Smooth muscle cell (in vitro differentiated cells): ENCODE measurements around the gene SNX30. TPM values are rescaled to one million over a fixed set of nuclear protein-coding genes. Genes with fewer than 3 reads are reported as not detected.

Source experiments
- DNase-seq: peaks from one replicate; lab custom pipeline; 2025; ENCODE audit not compliant: unreplicated experiment; lab: John Stamatoyannopoulos, UW
- H2AFZ ChIP-seq: fragments of 200-600 bp; sonication (generic); 2 replicates; pipeline ENCODE4 v1.6.0; 2016; ENCODE audit warnings: antibody characterized with exemption, low read depth, mild to moderate bottlenecking
- H3F3A ChIP-seq: fragments of 200-600 bp; sonication (generic); 2 replicates; pipeline ENCODE4 v1.6.0; 2017; ENCODE audit warnings: antibody characterized with exemption, low read depth
- H3K27ac ChIP-seq: fragments of 200-600 bp; sonication (generic); 2 replicates; pipeline ENCODE4 v1.5.1; 2016; ENCODE audit warnings: low read depth, mild to moderate bottlenecking
- H3K27me3 ChIP-seq: fragments of 200-600 bp; sonication (generic); 2 replicates; pipeline ENCODE4 v1.6.1; 2016; ENCODE audit warnings: low read depth, mild to moderate bottlenecking
- H3K36me3 ChIP-seq: fragments of 200-600 bp; sonication (generic); 2 replicates; pipeline ENCODE4 v1.5.1; 2016; ENCODE audit warnings: low read depth
- H3K4me1 ChIP-seq: fragments of 200-600 bp; sonication (generic); 2 replicates; pipeline ENCODE4 v1.5.1; 2016; ENCODE audit warnings: low read depth
- H3K4me2 ChIP-seq: fragments of 200-600 bp; sonication (generic); 2 replicates; pipeline ENCODE4 v1.6.0; 2016; ENCODE audit warnings: mild to moderate bottlenecking
- H3K4me3 ChIP-seq: fragments of 200-600 bp; sonication (generic); 2 replicates; pipeline ENCODE4 v1.5.1; 2016; ENCODE audit warnings: mild to moderate bottlenecking
- H3K79me2 ChIP-seq: fragments of 200-600 bp; sonication (generic); 2 replicates; pipeline ENCODE4 v1.6.0; 2016; ENCODE audit warnings: low read depth, mild to moderate bottlenecking
- H3K9ac ChIP-seq: fragments of 200-600 bp; sonication (generic); 2 replicates; pipeline ENCODE4 v1.6.0; 2016; ENCODE audit warnings: low read depth
- H3K9me3 ChIP-seq: fragments of 200-600 bp; sonication (generic); replicated peaks from 2 replicates; pipeline ENCODE4 v1.5.1; 2016; ENCODE audit warnings: low read depth
- H4K20me1 ChIP-seq: fragments of 200-600 bp; sonication (generic); 2 replicates; pipeline ENCODE4 v1.6.0; 2016; ENCODE audit warnings: low read depth
- WGBS: methylation state at CpG from one replicate; pipeline ENCODE4 v1.1.7; 2016; ENCODE audit warnings: low lambda C conversion rate; 5-methylcytosine and 5-hydroxymethylcytosine counted together
- polyA plus RNA-seq: library from polyadenylated mRNA; unstranded; fragments of >200 nt; fragmentation: Nextera tagmentation; extraction: Ambion mirVana; gene quantifications from 2 replicates; pipeline ENCODE4 v1.2.1, GENCODE V29; 2016
- total RNA-seq: library from RNA; depleted of rRNA; stranded (reverse); fragments of >200 nt; gene quantifications from 2 replicates; pipeline ENCODE4 v1.2.3, GENCODE V29; 2014
- TF ChIP-seq, protein P1 (sequence below): fragments of 200-600 bp; sonication (generic); IDR thresholded peaks from 2 replicates; pipeline ENCODE4 v1.5.1; 2017; ENCODE audit warnings: borderline replicate concordance, mild to moderate bottlenecking, antibody characterized with exemption; ENCODE audit not compliant: insufficient read depth, poor library complexity, severe bottlenecking

Gene SNX30
- total and polyA plus RNA-seq, 2 experiments from 2014 or later: 3.6 to 10.7 TPM

DNA sequence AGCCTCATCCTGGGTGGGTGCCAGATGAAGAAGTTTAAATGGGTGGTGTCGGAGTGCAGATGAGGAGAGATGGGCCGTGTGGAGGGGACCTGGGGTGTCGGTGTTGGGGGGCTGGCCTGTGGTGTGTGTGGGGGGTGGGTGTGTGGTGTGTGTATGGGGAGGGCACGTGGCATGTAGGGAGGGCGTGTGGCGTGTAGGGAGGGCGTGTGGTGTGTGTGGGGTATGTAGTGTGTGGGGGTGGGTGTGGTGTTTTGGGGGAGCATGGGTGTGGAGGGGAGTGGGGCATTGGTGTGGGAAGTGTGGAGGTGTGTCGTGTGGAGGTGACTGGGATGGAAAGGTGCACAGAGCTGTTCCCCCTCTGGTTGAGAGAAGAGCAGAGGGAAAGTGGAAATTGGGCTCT is 105.6 kb downstream of the SNX30 start:
- Histone ChIP-seq H3K9ac (no peak overlapping the region), H3K36me3 (no peaks in the 10 kb centered on the region), H3K4me1 (no peaks in the 10 kb centered on the region), H3F3A (no peaks in the 10 kb centered on the region), H4K20me1 (no peaks in the 10 kb centered on the region), H3K79me2 (no peaks in the 10 kb centered on the region), H3K4me2 (no peak overlapping the region), H3K27ac (no peak overlapping the region), H3K9me3 (no peaks in the 10 kb centered on the region), H3K4me3 (no peak overlapping the region), H3K27me3 (no peaks in the 10 kb centered on the region), H2AFZ (no peak overlapping the region)
- 98% methylated on average over 6 of the region's 8 CpGs for WGBS
- DNase-seq: no peak
- TF ChIP-seq, protein P1, sequence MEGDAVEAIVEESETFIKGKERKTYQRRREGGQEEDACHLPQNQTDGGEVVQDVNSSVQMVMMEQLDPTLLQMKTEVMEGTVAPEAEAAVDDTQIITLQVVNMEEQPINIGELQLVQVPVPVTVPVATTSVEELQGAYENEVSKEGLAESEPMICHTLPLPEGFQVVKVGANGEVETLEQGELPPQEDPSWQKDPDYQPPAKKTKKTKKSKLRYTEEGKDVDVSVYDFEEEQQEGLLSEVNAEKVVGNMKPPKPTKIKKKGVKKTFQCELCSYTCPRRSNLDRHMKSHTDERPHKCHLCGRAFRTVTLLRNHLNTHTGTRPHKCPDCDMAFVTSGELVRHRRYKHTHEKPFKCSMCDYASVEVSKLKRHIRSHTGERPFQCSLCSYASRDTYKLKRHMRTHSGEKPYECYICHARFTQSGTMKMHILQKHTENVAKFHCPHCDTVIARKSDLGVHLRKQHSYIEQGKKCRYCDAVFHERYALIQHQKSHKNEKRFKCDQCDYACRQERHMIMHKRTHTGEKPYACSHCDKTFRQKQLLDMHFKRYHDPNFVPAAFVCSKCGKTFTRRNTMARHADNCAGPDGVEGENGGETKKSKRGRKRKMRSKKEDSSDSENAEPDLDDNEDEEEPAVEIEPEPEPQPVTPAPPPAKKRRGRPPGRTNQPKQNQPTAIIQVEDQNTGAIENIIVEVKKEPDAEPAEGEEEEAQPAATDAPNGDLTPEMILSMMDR: no peak

- no peak overlapping the region for H3K4me2 ChIP-seq
- WGBS: 90% methylated on average over 14 of the region's 14 CpGs
- no peaks in the 10 kb centered on the region for H3K27me3 ChIP-seq
Measured at GRCh38 chr9:112856843-112857242, 106.3 kb downstream of the SNX30 start.

GRCh38 chr9:112858005-112858404 is 107.4 kb downstream of the SNX30 start:
- Histone ChIP-seq H3K9ac (no peak overlapping the region), H3K4me2 (no peak overlapping the region), H3K4me3 (no peak overlapping the region), H2AFZ (no peak overlapping the region), H3K9me3 (no peaks in the 10 kb centered on the region), H3K27ac (no peak overlapping the region), H3F3A (no peaks in the 10 kb centered on the region), H3K79me2 (no peaks in the 10 kb centered on the region), H3K27me3 (no peaks in the 10 kb centered on the region), H3K36me3 (no peaks in the 10 kb centered on the region), H4K20me1 (no peaks in the 10 kb centered on the region), H3K4me1 (no peaks in the 10 kb centered on the region)
- WGBS: 95% methylated on average over 6 of the region's 6 CpGs
- TF ChIP-seq, protein P1: no peak
- DNase-seq: no peak

More at GRCh38 chr9:112856843-112857242, 106.3 kb downstream of the SNX30 start:
- Histone ChIP-seq H2AFZ (no peak overlapping the region), H3F3A (no peaks in the 10 kb centered on the region), H3K36me3 (no peaks in the 10 kb centered on the region), H3K9me3 (no peaks in the 10 kb centered on the region), H3K27ac (no peak overlapping the region), H3K79me2 (no peaks in the 10 kb centered on the region), H3K9ac (no peak overlapping the region), H4K20me1 (no peaks in the 10 kb centered on the region), H3K4me1 (no peaks in the 10 kb centered on the region), H3K4me3 (no peak overlapping the region)
- TF ChIP-seq, protein P1: no peak
- no peak for DNase-seq

DNA sequence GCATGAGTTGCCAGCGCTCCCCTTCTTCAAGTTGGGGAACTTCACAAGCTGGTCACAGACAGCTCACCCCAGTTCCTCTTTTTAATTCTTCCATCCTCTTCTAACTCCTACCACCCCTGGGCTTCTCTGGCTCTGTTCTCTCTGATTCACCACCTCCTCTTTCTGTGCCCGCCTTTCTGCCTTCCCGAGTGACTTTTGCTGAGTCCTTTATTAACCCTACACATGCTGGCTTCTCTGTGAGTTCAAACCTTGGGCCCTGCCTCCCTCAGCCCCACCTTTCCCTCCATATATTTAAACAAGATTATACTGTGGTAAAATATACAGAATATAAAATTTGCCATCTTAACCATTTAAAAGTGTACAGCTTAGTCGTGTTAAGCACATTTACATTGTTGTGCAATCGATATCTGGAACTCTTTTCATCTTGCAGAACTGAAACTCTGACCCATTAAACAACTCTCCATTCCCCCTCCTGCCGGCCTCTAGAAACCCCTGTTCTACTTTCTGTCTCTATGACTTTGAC is 108.1 kb downstream of the SNX30 start:
- no peaks in the 10 kb centered on the region for H3K36me3 ChIP-seq
- no peaks in the 10 kb centered on the region for H3F3A ChIP-seq
- H3K9ac ChIP-seq: no peak overlapping the region
- TF ChIP-seq, protein P1: no peak
- H2AFZ ChIP-seq: no peak overlapping the region
- no peak overlapping the region for H3K27ac ChIP-seq
- no peaks in the 10 kb centered on the region for H3K27me3 ChIP-seq
- DNase-seq: no peak
- H3K4me1 ChIP-seq: no peaks in the 10 kb centered on the region
- 55% methylated on average over 6 of the region's 6 CpGs for WGBS
- H3K79me2 ChIP-seq: no peaks in the 10 kb centered on the region
- H3K9me3 ChIP-seq: no peaks in the 10 kb centered on the region
- H3K4me2 ChIP-seq: no peak overlapping the region
- no peaks in the 10 kb centered on the region for H4K20me1 ChIP-seq
- no peak overlapping the region for H3K4me3 ChIP-seq
